Progenitor cell of endocrine pancreas (in vitro differentiated cells): ENCODE measurements around the gene ZNHIT2. TPM values are rescaled to one million over a fixed set of nuclear protein-coding genes. Genes with fewer than 3 reads are reported as not detected.

Source experiments
- DNase-seq: peaks from one replicate; pipeline ENCODE4 v3.0.0; 2021; ENCODE audit warnings: low spot score; ENCODE audit not compliant: unreplicated experiment
- H3K27ac Mint-ChIP-seq: 2 replicates; pipeline ENCODE4 v1.8.0; 2021; ENCODE audit warnings: mild to moderate bottlenecking, moderate library complexity, mixed read lengths
- H3K27me3 Mint-ChIP-seq: 2 replicates; pipeline ENCODE4 v1.8.0; 2021; ENCODE audit warnings: mixed read lengths
- H3K36me3 Mint-ChIP-seq: 2 replicates; pipeline ENCODE4 v1.8.0; 2022; ENCODE audit warnings: mixed read lengths; ENCODE audit not compliant: insufficient read depth
- H3K4me1 Mint-ChIP-seq: 2 replicates; pipeline ENCODE4 v1.8.0; 2021; ENCODE audit warnings: low read depth, mixed read lengths
- H3K4me3 Mint-ChIP-seq: 2 replicates; pipeline ENCODE4 v1.8.0; 2021; ENCODE audit warnings: low read depth, mild to moderate bottlenecking, moderate library complexity, mixed read lengths
- H3K9me3 Mint-ChIP-seq: 2 replicates; pipeline ENCODE4 v1.8.0; 2021; ENCODE audit warnings: low read depth, mixed read lengths
- total RNA-seq: library from RNA; stranded (reverse); gene quantifications from 2 replicates; pipeline ENCODE4 v1.2.1, GENCODE V29; 2021
- TF ChIP-seq, protein P1 (sequence below): fragments of 200-600 bp; sonication (generic); IDR thresholded peaks from one replicate; pipeline ENCODE4 v1.5.0; 2021; ENCODE audit warnings: antibody characterized with exemption, mild to moderate bottlenecking; ENCODE audit not compliant: unreplicated experiment

ZNHIT2 gene
- total RNA-seq, 1 donor from 2014 or later: 11.8 TPM

DNA sequence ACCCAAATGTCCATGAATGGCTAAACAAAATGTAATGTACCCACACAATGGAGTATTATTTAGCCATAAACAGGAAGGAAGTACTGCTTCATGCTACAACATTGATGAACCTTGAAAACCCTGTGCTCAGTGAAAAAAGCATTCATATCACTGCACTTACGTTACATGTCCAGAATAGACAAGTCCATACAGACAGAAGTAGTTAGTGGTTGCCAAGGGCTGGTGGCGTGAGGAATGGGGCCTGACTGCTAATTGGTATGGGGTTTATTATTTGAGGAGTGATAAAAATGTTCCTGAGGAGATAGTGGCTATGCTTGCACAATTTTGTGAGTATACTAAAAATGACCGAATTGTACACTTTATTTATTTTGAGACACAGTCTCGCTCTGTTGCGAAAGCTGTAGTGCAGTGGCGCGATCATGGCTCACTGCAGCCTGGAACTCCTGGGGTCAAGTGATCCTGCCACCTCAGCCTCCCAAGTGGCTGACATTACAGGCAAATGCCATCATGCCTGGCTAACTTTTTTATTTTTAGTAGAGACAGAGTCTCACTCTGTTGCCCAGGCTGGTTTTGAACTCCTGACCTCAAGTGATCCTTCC, 24.5 kb upstream of the ZNHIT2 start:
- Mint-ChIP-seq H3K27me3 (peaks cover 13% of the 10 kb centered on the region), H3K4me3 (no peak overlapping the region), H3K4me1 (no peaks in the 10 kb centered on the region), H3K27ac (no peak overlapping the region), H3K36me3 (no peaks in the 10 kb centered on the region), H3K9me3 (no peaks in the 10 kb centered on the region)
- no peak for DNase-seq
- TF ChIP-seq, protein P1, sequence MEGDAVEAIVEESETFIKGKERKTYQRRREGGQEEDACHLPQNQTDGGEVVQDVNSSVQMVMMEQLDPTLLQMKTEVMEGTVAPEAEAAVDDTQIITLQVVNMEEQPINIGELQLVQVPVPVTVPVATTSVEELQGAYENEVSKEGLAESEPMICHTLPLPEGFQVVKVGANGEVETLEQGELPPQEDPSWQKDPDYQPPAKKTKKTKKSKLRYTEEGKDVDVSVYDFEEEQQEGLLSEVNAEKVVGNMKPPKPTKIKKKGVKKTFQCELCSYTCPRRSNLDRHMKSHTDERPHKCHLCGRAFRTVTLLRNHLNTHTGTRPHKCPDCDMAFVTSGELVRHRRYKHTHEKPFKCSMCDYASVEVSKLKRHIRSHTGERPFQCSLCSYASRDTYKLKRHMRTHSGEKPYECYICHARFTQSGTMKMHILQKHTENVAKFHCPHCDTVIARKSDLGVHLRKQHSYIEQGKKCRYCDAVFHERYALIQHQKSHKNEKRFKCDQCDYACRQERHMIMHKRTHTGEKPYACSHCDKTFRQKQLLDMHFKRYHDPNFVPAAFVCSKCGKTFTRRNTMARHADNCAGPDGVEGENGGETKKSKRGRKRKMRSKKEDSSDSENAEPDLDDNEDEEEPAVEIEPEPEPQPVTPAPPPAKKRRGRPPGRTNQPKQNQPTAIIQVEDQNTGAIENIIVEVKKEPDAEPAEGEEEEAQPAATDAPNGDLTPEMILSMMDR: no peak

DNA sequence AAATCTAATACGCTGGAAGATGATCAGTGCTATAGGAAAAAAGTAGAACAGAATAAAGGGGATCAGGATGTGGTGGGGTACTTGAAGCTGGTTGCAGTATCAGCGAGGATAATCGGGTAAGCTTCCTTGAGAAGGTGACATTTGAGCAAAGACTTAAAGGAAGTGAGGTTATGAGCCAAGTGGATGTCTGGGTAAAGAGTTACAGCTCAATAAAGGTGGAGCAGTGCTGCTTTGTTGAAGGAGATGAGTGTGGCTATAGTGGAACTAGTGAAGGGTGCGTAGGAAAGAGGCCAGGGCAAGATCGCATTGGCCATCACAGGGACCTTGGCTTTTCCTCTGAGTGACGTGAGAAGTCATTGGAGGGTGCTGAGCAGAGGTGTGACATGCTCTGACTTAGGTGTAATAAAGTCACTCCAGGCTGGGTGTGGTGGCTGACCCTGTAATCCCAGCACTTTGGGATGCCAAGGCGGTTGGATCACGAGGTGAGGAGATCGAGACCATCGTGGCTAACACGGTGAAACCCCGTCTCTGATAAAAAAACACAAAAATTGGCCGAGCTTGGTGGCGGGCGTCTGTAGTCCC, 19.1 kb upstream of the ZNHIT2 start:
- peaks cover 20% of the 10 kb centered on the region for H3K4me1 Mint-ChIP-seq
- TF ChIP-seq, protein P1: no peak
- H3K27me3 Mint-ChIP-seq: peaks cover 7% of the 10 kb centered on the region
- peak overlapping the region; percentile 55 for H3K4me3 Mint-ChIP-seq
- H3K36me3 Mint-ChIP-seq: no peaks in the 10 kb centered on the region
- H3K27ac Mint-ChIP-seq: peak overlapping the region; percentile 92
- no peak for DNase-seq
- H3K9me3 Mint-ChIP-seq: no peaks in the 10 kb centered on the region

DNA sequence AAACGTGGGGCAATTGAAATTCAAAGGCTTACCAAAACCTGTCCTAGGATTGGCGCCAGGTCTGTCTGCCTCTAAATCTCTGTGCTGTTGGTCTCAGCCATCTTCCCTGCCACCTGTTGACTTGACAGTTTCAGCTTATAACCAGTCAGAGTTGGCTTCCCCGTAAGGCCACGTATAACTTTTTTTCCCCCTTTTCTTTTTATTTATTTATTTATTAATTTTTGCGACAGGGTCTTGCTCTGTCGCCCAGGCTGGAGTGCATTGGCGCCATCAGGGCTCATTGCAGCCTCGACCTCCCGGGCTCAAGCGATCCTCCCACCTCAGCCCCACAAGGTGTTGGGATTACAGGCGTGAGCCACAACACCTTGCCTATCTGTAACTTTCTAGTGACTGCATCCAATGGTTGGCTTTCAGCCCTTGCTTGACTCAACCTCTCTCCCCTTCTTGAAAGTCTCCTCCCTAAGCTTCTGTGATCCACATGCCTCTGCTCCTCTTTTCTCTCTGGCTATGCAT, 18.2 kb upstream of the ZNHIT2 start:
- Mint-ChIP-seq H3K9me3 (no peaks in the 10 kb centered on the region), H3K4me1 (peaks cover 20% of the 10 kb centered on the region), H3K27me3 (peaks cover 3% of the 10 kb centered on the region), H3K27ac (peak overlapping the region; percentile 100), H3K36me3 (peaks cover 4% of the 10 kb centered on the region), H3K4me3 (peak overlapping the region; percentile 98)
- DNase-seq: no peak
- TF ChIP-seq, protein P1: no peak

DNA sequence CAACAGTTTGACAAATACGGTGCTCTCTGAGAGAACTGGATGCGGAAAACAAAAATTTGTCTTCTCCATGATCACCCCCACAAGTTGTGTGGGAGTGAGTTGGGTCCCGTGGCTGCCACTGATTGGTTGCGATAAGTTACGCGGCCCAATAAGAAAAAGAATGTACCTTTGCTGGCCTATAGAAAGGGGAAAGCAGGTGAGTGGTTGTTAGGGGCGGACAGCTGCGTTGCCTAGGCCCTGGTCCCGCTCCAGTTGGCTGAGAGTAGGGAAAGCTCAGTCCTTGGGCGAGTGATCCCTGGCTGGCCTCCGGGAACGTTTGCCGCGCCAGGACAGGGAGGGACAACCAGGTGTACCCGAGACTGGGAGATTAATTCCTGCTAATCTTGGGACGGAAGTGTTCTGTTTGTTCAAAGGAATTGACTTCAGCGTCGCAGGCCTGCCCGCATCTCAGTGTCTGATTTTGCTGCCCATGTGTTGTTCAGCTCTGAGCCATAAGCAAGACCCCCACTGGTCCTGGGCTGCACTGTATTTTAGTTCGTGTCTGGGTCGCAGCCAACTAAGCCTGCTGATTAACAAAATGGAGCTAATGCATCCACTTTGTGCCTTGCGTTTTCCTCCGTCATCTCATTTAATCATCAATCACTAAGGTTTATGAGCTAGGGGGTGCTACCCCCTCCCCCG, 17.6 kb upstream of the ZNHIT2 start:
- Mint-ChIP-seq H3K27ac (peak overlapping the region; percentile 100), H3K27me3 (no peaks in the 10 kb centered on the region), H3K4me1 (peaks cover 20% of the 10 kb centered on the region), H3K9me3 (no peaks in the 10 kb centered on the region), H3K4me3 (peak overlapping the region; percentile 98), H3K36me3 (peaks cover 4% of the 10 kb centered on the region)
- TF ChIP-seq, protein P1: no peak
- DNase-seq: peak; percentile 80

DNA sequence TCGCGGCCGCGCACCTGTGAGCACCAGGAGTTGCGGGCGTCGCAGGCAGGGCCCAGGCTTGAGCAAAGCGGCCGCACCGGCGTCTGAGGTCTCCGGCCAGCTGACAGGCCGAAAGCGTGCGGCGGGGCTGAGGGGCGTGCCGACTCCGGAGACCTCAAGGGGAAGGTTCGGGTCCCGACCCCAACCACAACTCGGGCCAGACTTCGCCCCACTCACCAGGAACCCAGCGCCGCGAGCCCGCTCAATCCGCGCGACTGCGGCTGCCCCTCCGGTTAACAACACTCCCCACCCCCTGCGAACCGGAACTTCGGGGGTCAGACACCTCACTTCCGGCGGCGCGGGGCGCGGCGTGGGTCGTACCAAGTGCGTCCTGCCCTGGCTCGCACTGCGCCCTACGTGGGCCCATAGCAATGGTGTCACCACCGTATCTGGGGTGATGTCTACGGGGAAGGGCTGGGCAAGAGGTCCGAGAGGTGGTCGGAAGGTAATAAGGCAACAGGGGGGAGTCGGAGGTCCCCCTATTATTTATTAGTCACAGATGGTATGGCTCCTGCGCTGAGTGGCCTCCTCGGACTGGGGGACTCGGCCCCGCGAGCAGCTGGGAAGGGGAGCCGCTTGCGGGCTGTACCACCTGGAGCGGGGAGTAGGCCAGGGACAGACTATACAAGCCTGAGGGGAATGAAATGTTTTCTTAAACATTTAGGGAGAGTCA, 16.9 kb upstream of the ZNHIT2 start, which contains the start of gene SYVN1:
SYVN1 (minus strand) TSS at position 280 of the 712 bp plus-strand sequence. CDS start 918 bp downstream, outside the sequence.
- H3K9me3 Mint-ChIP-seq: no peaks in the 10 kb centered on the region
- H3K4me1 Mint-ChIP-seq: peaks cover 20% of the 10 kb centered on the region
- H3K4me3 Mint-ChIP-seq: peak within 1 kb of the TSS; percentile 98
- H3K36me3 Mint-ChIP-seq: peaks cover 4% of the 10 kb centered on the region
- H3K27me3 Mint-ChIP-seq: no peaks in the 10 kb centered on the region
- peak within 1 kb of the TSS; percentile 100 for H3K27ac Mint-ChIP-seq
- TF ChIP-seq, protein P1: no peak
- DNase-seq: peak; percentile 74
